UCSD-AML1 (cell line): ENCODE data around the gene CD247.

Experiments
- DNase-seq: peaks from one replicate; lab custom pipeline; 2025; ENCODE audit not compliant: unreplicated experiment; lab: John Stamatoyannopoulos, UW

Gene CD247

DNA sequence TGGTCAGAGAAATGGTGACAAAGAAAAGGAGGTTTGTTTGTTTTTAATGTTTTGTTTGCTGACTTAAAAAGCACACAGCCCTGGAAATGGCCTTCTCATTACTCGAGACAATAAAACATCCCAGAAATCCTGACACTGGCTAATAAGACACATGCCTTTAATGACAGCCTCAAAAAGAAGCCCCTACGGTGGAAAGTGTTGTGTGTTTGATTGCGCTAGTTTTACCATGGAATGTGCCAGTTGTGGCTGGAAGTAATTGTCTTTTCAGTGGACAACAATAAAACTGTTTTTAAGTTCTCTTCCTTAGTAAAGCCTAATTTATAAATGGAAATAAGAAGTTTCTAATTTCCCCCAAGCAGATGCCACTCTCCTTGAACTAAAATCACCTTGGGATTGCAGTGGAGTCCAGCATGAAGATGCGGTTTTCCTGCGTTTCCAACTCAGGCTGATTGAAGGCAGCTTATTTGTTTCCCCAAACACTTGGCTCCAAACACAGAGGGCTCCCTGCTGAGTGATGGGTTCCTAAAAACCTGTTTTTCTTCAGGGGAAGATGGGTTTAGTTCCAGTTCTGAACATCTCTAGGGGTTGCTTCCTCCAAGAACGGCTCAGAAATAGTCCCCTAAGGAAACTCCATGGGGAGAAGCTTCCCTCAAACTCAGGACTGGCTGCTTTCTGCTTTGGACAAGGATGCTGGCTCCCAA is 54.3 kb downstream of the CD247 start:
- DNase-seq = no peak

DNA sequence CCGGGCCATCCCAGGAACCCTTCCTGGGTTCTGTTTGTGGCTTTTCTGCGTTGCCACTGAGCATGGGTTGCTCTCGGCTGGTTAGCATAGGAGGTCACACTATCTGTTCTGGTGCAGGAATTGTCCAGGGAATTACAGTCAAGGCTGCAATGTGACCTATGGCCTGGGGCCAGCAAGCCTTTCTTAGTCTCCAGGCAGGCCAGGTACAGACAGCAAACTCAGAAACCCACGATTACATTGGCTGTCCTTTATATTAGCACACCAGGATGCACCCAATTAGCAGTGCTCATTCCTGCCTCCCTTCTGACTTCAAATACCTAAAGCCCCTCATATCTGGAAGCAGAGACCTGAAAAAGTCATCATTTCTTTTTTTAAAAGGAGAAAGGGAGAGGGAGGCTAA is 55.2 kb downstream of the CD247 start:
- DNase-seq = no peak

DNA sequence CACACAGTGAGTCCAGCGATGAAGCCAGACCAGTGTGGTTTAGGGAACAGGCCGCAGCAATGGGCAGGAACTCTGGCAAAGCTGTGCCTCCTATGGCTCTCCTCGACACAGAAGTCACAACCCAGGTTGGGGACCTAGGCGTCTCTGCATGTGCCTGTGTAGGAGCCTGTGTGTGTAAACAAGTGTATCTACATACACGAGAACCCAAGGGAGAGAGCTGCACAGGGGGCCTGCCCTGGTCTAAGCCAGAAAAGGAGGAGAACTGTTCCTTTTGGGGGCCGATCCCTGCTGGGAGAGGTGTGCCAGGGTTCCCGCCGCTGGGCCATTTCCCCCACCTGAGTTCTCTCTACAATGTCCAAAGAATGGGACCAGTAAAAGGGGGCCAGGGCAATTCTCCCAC is 56.0 kb downstream of the CD247 start:
- DNase-seq = no peak

DNA sequence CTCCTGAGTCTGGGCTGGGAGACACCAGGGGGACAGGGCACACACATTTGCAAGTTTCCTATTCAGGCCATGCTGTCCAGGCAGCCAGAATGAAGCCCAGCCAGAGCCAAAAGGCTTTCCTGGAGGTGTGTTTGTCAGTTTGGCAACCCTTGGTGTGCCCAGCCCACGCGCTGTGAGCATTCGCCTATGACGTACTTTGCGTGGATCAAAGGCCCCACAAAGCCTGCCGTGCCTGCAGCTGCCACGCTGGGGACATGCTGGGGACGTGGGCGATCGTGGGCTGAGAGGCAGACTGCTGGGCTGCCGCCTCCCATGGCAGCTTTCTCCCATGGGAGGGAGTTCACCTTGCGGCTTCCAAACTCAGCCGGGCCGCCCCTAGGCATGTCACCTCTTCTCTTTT is 57.5 kb downstream of the CD247 start:
- no peak for DNase-seq

DNA sequence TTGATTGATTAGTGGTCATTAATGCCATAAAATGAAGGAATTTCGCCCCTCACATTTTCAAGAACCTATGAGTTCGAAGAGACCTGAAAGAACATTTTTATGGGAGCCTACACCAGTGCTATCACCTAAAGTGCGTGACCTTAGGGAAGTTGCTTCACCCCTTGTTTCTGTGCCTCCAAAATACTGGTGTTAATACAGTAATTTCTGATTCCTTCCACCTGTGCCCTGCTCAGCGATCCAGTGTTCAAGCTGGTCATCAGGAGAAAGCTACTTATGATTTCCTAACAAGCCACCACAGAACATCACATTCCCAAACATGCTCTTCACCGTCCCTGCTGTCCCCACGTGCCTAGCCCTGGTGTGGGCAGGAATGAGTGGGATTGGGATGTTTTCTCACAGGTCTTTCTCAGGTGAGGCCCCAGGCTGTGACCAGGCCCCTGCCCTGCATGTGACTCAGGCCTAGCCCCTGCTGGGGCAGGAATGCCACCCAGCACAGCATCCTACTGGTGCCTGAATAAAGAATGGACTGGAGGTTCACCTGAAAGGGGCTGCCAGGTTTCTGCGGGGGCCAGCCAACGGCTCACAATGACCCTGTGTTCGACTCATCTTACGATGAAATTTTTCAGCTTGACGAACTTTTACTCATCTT is 60.3 kb downstream of the CD247 start:
- no peak for DNase-seq

DNA sequence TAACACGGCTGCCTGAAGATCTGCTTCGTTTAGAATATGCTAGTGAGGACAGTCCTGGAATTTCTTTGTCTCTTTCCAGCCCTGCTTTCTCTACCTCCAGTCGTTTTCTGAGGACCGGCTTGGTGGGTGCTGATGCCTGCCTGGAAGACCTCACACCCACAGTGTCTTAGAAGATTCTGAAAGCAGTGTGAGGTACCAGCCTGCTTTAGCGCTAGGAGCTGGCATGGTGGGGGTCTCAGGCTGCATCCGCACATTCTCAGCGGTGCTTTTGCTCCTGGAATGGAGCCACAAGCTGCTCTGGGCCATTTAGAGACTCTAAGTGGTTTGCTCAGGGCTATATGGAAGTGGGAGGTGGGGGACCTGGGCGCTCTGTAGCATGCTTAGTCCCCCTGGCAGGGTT is 61.4 kb downstream of the CD247 start:
- DNase-seq = no peak

DNA sequence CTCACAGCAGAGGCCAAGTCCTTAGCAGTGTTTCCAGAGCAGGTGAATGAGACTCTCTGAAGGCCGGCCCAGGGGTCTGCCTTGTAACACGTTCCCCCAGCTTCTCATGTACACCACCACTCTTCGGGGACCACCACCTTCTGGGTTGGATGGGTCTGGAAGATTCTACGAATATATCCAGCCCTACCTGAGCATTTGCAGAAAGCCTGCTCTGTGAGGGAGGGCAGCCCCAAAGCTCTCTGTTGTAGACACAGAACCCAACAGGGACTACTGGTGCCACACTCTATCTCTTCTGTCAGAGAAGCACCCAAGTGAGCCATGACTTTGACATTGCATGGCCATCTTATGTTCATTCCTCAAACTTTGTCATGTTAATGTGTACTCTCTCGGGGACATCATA is 61.8 kb downstream of the CD247 start:
- DNase-seq = no peak

DNA sequence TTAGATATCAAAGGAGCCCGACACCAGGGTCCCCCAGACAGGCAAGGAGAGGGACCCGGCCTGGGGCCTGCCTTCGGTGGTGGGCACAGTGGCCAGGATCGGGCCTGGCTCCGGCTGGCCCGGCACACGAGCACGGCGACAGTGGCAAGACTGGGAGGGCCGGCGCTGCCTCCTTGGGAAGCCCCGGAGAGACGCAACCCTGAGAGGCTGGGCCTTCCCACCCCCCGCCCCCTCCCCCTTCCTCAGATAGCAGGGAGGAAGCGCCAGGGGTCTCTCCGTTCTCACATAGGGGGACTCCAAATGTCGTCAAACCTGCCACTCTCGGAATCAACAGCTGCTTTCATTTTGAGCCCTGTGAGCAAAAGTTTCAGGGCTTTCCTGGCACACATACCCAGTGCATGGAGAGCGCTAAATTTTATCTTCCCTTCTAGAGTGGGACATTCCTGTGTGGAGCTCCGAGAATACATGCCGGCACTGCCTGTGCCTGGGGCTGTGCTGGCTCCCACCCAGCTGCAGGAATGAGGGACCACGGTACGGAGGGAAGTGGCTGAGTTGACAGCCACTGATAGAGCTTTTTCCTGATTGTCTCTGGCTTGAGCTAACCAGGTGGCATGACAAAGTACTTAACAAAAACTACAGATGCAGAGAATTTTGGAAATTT is 62.4 kb downstream of the CD247 start:
- DNase-seq = no peak

DNA sequence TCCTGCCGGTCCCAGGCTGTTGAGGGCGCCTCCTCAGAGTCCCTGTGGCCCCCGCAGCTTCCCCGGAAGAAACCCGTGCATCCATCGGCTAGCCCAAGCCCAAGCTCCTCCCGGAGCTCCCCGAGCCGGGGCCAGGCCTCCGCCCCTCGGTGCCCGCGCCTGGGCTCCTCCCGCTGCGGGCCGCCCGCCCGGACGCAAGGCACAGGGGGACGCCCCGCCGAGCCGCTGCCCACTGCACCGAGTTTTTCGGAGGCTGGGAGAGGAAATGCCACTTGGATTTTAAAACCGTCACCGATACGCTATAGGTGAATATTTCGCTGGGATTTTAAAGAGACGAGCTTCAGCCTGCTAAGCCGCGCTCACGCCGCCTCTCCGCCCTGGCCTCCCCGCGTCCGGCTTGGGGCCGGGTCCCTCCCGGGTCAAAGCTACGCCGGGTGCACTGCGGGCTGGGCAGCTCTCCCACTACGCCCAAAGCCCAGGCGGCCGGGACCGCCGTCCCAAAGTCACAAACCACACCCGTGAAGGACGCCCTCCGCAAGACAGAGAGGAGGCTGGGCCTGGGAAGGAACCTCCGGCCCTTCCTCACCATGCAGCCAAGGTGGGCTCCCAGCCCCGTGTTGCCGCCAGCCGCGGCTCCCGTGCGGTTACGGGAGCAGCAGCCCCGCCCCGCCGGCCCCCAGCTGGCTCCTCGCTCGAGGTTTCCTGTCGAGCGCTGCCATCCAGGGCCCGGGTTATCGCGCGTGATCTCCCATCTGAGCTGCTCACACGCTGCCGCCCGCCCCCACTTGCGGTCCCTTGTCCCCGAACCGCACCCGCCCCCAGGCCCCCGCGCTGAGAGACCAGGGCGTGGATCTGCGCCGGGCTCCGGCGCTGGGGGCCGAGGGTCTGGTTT is 63.2 kb downstream of the CD247 start:
- peak; percentile 58 for DNase-seq

DNA sequence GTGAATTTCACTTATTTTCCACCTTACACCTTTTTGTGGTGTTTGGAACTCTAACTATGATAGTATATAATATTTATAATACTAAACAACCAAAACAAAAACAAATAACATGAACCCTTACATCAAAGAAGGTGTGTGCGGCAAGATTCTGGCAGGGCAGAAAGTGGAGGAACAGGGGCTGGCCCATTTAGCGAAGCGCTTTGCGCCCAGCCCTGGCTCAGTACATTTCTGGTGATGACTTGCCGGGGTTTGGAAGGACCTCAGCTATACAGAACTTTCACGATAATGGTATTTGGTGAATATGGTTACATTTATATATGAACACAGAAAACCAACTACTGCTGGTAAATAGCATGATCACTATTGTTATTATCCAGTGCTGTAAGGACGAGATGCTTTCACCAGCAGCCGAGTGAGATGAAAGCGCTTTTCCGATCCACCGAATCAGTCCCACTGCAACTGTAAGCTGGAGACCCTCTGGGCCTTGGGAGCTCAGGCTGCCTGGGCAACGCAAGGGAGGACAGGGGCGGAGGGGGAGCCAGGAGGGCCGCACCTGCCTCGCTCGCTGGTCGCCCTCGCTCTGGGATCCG is 63.9 kb downstream of the CD247 start:
- no peak for DNase-seq

DNA sequence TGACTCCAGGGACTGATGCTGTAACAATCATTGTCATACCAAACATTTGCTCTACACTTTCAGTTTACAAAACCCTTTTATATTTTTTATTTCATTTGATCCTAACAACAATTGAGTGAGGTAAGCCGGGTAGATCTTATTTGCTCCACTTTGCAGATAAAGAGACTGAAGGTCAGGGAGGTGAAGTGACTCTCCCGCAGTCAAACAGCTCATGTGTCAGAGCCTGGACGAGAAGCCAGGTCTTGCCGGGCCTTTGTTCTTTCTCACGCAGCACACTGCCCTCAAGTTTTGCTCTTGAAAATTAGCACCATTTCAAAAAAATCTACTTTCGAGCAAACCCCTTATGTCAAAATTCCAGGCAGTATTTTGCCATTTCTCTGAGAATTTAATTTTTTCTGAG is 65.2 kb downstream of the CD247 start:
- no peak for DNase-seq

DNA sequence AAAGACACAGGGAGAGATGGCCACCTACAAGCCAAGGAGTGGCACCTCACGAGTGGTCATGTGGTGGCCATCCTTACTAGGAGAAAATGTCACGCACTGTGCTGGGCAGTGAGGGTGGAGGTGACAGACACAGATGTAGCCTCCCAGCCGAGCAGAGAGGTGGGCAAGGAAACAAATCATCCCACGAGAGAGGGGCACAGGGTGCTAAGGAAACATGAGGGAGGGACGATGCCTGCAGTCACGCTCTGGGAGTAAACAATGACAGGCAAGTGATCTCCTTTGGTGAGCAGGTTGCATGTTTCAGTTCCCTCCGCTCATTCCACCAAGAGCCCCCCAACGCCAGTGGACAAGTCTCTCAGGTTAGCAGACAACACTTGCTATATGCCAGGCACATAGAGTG is 65.8 kb downstream of the CD247 start:
- DNase-seq = no peak

DNA sequence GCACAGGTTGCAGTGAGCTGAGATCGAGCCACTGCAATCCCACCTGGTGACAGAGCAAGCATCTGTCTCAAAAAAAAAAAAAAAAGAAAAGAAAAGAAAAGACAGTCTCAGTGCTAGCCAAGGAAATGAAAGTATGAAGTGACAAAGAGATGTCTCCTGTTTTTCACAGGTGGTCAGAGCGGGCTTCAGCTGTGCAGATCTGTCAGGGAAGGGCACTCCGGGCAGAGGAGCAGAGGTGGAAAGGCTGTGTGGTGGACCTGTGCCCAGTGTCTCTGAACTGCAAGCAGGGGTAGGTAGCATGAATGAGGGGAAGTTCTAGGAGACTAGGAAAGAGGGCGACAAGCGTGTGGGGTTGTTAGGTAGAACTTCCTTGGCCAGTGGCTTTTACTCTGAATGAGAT is 67.5 kb downstream of the CD247 start:
- no peak for DNase-seq

DNA sequence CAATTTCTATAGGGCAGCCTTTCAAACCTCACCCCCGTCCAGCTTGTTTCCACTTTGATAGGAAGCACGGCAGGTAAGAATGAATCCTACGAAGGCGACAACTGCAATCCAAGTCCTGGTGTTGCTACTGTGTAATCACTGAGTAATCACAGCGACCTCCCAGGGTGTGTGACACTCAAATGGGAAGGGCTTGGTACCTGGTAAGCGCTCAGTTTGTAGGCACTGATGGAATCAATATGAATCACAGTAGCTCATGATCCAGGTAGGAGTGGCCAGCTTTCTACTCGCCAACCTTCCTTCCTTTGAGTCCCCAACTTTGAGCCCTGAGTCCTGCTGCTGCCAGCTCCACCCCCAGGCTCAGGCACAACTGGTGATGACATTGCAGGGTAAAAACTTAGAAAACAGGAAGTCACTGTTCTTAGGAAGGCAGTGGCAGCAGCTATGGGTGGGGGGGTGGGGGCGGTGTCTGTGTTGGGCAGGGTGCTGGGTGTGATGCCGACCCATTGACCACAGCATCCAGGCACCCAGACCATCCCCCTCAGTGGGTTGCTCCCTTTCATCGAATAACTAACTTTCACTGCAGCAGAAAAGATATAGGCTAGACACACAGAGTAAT is 70.7 kb downstream of the CD247 start:
- DNase-seq = peak; percentile 73

DNA sequence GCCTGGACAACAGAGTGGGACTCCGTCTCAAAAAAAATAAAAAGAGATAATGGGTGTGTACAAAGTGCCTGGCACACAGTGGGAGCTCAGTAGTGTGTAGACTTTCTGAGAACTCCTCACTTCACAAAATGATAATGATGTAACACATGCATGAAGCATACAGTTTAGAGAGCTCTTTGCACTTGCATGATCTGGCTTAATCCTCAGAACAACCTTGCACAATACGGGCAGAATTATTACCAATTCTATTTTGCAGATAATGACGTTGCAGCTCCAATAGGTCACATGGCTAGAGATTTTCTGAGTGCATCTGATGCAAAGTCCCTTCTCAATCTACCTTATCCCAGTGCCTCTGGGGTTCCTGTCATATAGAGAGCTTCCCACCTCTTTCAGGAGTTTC is 71.4 kb downstream of the CD247 start:
- DNase-seq = no peak

DNA sequence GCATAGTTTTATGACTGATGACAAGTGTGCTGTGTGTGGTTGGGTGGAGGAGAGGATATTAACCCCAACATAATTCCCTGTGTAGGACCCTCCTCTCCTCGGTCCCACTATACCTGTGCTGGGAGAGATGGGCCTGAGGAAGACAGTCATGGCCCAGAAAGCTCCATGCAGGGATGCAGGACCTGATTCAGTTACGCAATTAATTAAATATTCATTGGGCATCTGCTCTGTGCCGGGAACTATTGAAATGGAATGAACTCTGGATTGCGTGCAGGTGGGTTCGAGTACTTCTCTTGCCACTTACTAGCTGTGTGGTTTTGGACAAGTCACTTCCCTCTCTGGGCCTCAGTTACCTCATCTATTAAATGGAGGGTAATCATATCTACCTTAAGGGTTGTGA is 74.6 kb downstream of the CD247 start:
- DNase-seq = no peak

DNA sequence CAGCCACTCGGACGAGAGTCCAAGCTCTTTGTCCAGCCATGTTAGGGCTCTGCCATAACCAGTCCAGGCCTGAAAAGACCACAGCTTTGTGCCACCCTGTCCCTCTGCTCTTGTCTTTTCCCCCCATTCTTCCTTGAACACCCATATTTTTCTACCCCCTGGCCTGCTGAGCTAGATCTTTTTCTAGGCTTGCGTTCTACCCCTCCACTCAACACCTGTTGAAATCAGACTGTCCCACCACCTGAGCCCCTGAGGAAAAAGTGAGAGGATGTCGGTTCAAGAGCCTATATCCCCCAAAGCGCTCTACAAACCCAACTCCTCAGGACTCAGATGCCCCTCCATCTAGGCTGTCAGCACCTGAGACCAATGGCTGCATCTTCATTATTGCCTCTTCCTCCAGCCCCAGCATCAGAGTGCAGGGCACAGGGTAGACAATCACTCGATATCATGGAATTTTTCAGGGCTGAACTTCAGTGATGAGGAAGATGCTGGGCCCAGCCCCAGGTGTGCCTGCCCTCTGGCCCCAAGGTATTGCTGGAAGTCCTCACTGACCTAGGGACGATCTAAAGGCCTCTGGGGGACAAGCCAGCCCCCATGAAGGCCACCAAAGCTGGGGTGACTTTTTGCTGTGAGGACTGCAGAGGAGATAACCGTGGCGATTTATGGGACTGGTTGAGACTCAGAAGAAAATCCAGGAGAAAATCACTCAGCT is 75.3 kb downstream of the CD247 start:
- no peak for DNase-seq

DNA sequence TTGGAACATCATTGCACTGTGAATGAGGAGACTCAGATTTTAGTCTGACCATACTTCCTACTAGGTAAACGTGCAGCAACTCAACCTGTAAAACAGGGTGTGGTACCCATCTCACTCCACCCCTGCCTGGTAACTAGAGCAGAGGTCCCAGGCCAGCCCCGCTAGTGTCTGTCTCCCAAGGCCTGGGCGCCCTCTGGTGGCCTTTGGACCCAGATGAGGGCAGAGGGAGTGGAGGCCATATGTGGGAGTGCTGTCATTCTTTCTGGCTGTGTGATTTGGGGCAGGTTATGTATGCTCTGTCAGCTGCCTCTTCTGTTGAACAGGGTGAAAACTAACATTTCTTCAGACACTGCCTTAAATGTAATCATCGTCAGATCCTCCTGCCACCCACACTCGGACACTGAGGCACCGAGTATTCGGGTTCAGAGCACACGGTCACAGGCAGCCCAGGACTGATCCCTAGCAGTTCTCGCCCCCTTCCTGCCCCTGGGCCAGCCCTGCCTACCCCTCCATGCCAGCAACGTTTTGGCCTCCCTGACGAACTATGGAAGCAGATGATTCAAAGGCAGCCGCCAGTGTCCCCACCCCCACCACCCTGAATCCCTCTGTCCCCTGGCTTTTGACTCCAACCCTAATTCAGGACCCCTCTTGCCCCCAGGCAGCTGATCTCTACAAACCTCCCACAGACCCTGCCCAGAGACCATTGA is 76.0 kb downstream of the CD247 start:
- peak; percentile 82 for DNase-seq

DNA sequence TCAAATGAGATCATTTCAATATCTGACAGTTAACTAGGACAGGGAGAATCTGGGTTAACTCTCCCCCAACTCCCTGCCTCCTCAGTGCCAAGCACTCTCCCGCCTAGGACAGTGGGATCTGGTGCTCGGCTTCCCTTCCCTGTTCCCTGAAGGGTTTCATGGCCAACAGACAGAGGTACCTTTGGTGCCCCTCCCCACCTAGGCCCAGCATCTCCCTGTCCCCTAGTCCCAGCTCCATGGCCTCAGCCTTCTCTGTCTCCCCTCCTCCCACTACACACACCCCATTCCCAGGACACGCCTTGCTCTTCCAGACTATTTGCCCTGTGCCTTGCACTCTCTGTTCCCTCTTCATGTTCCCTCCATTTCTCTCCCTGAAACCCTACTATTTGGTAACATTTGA is 77.1 kb downstream of the CD247 start:
- no peak for DNase-seq
